ENCODE data around the gene PPFIBP2.

DNA sequence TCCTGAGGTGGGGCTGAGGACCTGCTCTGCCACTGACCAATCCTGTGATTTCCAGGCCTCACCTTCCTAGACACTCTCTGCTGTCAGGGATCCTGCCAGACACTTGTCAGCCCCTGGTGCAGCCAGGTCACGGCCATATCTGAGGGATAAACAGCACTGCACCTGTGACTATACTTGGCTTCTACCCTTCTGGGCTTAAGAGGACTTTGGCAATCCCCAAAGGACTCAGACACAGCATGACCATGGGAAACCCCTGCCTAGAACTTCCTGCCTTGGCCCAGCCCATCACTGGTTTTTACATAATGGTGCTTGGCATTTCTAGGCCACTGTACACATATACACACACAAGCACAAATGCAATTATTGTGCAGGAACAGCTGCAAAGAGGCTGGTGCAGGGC is 40.1 kb upstream of the PPFIBP2 start:
- TF ChIP-seq CTCF (IDR thresholded peaks at IDR 0.05) (no peak), POLR2AphosphoS5 (IDR thresholded peaks at IDR 0.05) (no peak)
